AG09319 (cell line): ENCODE measurements around the gene FTSJ1.

ENCODE experiments used
- DNase-seq: peaks from one replicate; pipeline ENCODE4 v3.0.0-alpha.2; 2010; ENCODE audit warnings: low read depth; ENCODE audit errors: extremely low read depth
- TF ChIP-seq, protein P1 (sequence below): IDR thresholded peaks from 2 replicates; pipeline ENCODE4 v1.5.1; 2011; ENCODE audit warnings: low read depth, mild to moderate bottlenecking, inconsistent platforms, low read length, moderate library complexity

FTSJ1 gene

DNA sequence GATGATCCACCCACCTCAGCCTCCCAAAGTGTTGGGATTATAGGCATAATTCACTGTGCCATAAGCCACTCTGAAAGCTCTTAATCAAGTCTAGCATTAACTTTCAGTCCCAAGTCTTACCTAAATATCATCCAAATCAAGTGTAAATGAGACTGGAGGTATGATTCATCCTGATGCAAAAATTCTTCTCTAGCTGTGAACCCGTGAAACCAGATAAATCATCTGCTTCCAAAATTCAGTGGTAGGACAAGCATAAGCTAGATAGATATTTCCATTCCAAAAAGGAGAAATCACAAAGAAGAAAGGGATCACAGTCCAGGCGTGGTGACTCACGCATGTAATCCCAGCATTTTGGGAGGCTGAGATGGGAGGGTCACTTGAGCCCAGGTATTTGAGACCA lies 54.7 kb downstream of the FTSJ1 start:
- TF ChIP-seq, protein P1, sequence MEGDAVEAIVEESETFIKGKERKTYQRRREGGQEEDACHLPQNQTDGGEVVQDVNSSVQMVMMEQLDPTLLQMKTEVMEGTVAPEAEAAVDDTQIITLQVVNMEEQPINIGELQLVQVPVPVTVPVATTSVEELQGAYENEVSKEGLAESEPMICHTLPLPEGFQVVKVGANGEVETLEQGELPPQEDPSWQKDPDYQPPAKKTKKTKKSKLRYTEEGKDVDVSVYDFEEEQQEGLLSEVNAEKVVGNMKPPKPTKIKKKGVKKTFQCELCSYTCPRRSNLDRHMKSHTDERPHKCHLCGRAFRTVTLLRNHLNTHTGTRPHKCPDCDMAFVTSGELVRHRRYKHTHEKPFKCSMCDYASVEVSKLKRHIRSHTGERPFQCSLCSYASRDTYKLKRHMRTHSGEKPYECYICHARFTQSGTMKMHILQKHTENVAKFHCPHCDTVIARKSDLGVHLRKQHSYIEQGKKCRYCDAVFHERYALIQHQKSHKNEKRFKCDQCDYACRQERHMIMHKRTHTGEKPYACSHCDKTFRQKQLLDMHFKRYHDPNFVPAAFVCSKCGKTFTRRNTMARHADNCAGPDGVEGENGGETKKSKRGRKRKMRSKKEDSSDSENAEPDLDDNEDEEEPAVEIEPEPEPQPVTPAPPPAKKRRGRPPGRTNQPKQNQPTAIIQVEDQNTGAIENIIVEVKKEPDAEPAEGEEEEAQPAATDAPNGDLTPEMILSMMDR: no peak
- DNase-seq: no peak

DNA sequence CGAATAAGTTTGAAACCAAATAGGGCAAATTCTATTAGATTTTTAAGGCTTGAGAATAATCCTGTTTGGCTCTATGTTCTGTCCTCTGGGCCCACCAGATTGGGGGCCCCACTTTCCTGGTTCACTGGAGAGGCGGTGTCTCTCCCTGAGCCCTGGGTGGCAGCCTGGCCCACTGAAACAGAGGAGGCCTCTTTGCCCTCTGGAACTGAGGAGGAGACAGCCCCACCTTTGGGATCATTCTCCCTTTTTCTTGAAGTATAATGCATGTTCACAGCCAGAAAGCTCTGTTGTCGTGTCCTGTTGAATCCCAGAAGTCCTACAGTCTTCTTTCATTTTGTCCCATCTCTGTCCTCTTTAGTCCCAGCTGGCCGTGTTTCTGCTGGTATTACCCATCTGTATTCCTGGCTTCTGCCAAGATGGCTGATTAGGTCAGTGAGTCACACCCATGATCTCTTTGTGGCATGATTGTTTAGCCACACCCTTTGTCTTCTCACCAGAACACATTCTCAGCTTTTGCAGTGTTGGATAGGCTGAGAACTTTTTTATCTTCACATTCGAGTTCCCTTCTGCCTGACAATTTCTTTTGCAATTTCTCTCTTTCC lies 55.5 kb downstream of the FTSJ1 start:
- peak; percentile 38 for DNase-seq
- TF ChIP-seq, protein P1: no peak

DNA sequence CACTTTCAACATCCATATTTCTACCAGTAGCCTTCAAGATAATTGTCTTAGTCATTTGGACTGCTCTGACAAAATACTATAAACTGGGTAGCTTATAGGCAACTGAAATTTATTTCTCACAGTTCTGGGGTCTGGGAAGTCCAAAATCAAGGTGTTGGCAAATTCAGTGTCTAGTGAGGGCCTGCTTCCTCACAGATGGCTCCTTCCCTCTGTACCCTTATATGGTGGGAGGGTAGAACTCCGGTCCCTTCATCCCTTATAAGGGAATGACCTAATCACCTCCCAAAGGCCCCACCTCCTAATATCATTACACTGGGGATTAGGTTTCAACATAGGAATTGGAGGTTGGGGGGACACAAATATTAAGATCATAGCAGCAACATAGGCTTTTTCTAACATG lies 56.2 kb downstream of the FTSJ1 start:
- no peak for DNase-seq
- TF ChIP-seq, protein P1: no peak

DNA sequence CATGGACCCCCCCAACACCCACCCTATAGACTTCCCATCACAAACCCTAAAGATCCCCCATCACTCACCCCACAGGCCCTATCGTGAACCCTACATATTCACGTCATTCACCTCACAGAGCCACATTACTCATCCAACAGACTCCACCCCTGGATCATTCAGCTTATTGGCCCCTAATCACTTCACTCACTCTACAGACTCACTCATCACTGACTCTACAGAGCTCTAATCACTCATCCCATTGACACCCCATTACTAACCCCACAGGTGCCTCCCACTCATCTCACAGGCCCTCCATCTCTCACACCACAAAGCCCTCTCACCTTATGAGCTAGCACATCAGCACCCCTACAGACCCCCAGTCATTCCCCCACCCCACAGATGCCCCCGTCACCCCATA lies 57.2 kb downstream of the FTSJ1 start:
- no peak for DNase-seq
- TF ChIP-seq, protein P1: no peak
